ENCODE measurements around the gene HAPLN3.
A peak's percentile ranks its signal among the peaks of the same experiment; 100 is the strongest.

Gene HAPLN3

DNA sequence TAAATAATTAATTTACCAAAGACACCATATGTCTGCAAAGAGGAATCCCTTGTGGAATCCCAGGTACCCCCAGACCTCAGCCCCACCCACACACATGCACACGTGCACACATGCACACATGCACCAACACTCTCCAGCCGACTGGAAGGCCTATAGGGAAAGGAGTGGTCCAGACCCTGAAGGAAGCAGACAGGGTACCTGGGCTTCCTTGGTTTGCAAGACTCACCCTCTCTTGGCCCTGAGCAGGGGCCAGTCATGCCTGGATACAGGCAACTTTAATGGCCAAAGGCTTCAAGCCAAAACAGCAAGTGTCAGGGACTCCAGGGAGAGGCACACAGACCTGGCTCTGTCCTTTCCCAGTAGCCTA is 8.9 kb upstream of the HAPLN3 start:
- Histone ChIP-seq H3K9me3 (ENCODE audit: control insufficient read depth, low read length) (no peaks in the 10 kb centered on the region), H3K36me3 (ENCODE audit: control insufficient read depth, insufficient read depth, low read length) (no peaks in the 10 kb centered on the region), H3K4me3 (ENCODE audit: insufficient read depth, low read depth, low read length, poor library complexity, severe bottlenecking) (peak overlapping the region; percentile 7), H3K4me1 (ENCODE audit: control insufficient read depth, insufficient read depth, low read length, poor library complexity, severe bottlenecking) (peaks cover 25% of the 10 kb centered on the region), H3K27ac (ENCODE audit: insufficient read depth, low read length, poor library complexity, severe bottlenecking) (peak overlapping the region; percentile 71), H3K27me3 (replicated peaks; ENCODE audit: control insufficient read depth, insufficient read depth, low read length, poor library complexity, severe bottlenecking) (no peaks in the 10 kb centered on the region)
- no peak for DNase-seq

DNA sequence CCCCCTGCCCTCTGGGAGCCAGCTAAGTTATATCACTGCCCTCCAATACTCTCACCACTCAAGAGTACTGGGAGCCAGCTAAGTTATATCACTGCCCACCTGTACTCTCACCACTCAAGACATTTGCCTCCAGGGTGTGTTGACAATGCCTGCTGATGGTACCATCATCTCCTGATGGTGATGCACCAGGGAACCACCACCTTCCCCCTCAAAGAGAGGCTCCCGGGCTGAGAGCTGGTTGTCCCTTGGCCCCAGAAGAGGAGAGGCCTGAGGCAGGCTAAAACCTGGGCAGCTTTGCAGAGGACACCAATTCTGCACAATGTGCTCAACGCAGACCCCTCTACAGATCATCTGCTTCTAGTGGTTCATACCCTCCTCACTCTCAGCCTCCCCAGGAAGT is 7.5 kb upstream of the HAPLN3 start:
- Histone ChIP-seq H3K27me3 (replicated peaks; ENCODE audit: control insufficient read depth, insufficient read depth, low read length, poor library complexity, severe bottlenecking) (no peaks in the 10 kb centered on the region), H3K4me1 (ENCODE audit: control insufficient read depth, insufficient read depth, low read length, poor library complexity, severe bottlenecking) (peaks cover 26% of the 10 kb centered on the region), H3K27ac (ENCODE audit: insufficient read depth, low read length, poor library complexity, severe bottlenecking) (peak overlapping the region; percentile 71), H3K4me3 (ENCODE audit: insufficient read depth, low read depth, low read length, poor library complexity, severe bottlenecking) (no peak overlapping the region), H3K9me3 (ENCODE audit: control insufficient read depth, low read length) (no peaks in the 10 kb centered on the region), H3K36me3 (ENCODE audit: control insufficient read depth, insufficient read depth, low read length) (no peaks in the 10 kb centered on the region)
- no peak for DNase-seq

GRCh38 chr15:88902221-88902835 is 7.0 kb upstream of the HAPLN3 start:
- peaks cover 31% of the 10 kb centered on the region for H3K4me1 ChIP-seq (ENCODE audit: control insufficient read depth, insufficient read depth, low read length, poor library complexity, severe bottlenecking)
- H3K36me3 ChIP-seq (ENCODE audit: control insufficient read depth, insufficient read depth, low read length) = no peaks in the 10 kb centered on the region
- DNase-seq = no peak
- H3K4me3 ChIP-seq (ENCODE audit: insufficient read depth, low read depth, low read length, poor library complexity, severe bottlenecking) = no peak overlapping the region
- no peaks in the 10 kb centered on the region for H3K9me3 ChIP-seq (ENCODE audit: control insufficient read depth, low read length)
- no peaks in the 10 kb centered on the region for H3K27me3 ChIP-seq (replicated peaks; ENCODE audit: control insufficient read depth, insufficient read depth, low read length, poor library complexity, severe bottlenecking)
- peak overlapping the region; percentile 71 for H3K27ac ChIP-seq (ENCODE audit: insufficient read depth, low read length, poor library complexity, severe bottlenecking)

- Histone ChIP-seq H3K36me3 (ENCODE audit: control insufficient read depth, insufficient read depth, low read length) (no peaks in the 10 kb centered on the region), H3K4me1 (ENCODE audit: control insufficient read depth, insufficient read depth, low read length, poor library complexity, severe bottlenecking) (peaks cover 37% of the 10 kb centered on the region), H3K27me3 (replicated peaks; ENCODE audit: control insufficient read depth, insufficient read depth, low read length, poor library complexity, severe bottlenecking) (no peaks in the 10 kb centered on the region), H3K4me3 (ENCODE audit: insufficient read depth, low read depth, low read length, poor library complexity, severe bottlenecking) (no peak overlapping the region), H3K9me3 (ENCODE audit: control insufficient read depth, low read length) (no peaks in the 10 kb centered on the region), H3K27ac (ENCODE audit: insufficient read depth, low read length, poor library complexity, severe bottlenecking) (no peak overlapping the region)
- no peak for DNase-seq
Measured at GRCh38 chr15:88901508-88902220, 6.3 kb upstream of the HAPLN3 start.

- no peaks in the 10 kb centered on the region for H3K36me3 ChIP-seq (ENCODE audit: control insufficient read depth, insufficient read depth, low read length)
- H3K9me3 ChIP-seq (ENCODE audit: control insufficient read depth, low read length) = no peaks in the 10 kb centered on the region
- H3K27ac ChIP-seq (ENCODE audit: insufficient read depth, low read length, poor library complexity, severe bottlenecking) = no peak overlapping the region
- no peaks in the 10 kb centered on the region for H3K27me3 ChIP-seq (replicated peaks; ENCODE audit: control insufficient read depth, insufficient read depth, low read length, poor library complexity, severe bottlenecking)
- DNase-seq = no peak
- H3K4me1 ChIP-seq (ENCODE audit: control insufficient read depth, insufficient read depth, low read length, poor library complexity, severe bottlenecking) = peaks cover 44% of the 10 kb centered on the region
- no peak overlapping the region for H3K4me3 ChIP-seq (ENCODE audit: insufficient read depth, low read depth, low read length, poor library complexity, severe bottlenecking)
Measured at GRCh38 chr15:88900982-88901418, 5.7 kb upstream of the HAPLN3 start.

DNA sequence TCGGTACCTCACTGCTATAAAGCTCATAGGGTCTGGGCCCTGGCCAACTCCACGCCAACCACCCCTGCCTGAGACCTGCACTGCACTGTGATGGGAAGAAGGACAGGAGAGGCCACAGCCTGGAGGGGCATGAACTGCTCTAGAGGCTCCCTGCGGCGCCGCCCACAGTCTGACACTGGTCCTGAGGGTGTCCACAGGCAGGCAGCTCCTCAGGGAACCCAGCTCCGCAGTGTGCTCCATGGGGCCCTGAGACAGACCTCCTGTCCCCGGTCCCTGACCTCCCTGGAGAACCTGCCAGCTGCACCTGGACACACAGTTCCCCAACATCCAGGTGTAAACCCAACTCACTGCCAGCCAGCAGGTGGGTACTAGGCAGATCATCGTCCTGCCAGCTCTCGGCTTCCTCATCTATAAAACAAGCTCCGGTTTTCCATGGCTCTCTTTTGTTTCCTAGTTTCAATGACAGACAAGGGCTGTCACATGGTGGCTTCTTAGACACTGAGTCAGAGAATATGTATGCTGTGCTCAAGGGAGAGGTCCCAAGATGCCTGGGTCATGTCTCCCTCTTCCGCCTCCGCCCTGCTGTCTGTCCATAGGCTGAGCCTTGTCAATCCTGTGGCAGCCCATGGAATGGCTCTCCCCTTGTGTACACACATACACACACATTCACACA is 5.1 kb upstream of the HAPLN3 start:
- H3K27ac ChIP-seq (ENCODE audit: insufficient read depth, low read length, poor library complexity, severe bottlenecking) = no peak overlapping the region
- H3K4me3 ChIP-seq (ENCODE audit: insufficient read depth, low read depth, low read length, poor library complexity, severe bottlenecking) = no peak overlapping the region
- no peaks in the 10 kb centered on the region for H3K9me3 ChIP-seq (ENCODE audit: control insufficient read depth, low read length)
- H3K27me3 ChIP-seq (replicated peaks; ENCODE audit: control insufficient read depth, insufficient read depth, low read length, poor library complexity, severe bottlenecking) = no peaks in the 10 kb centered on the region
- no peaks in the 10 kb centered on the region for H3K36me3 ChIP-seq (ENCODE audit: control insufficient read depth, insufficient read depth, low read length)
- H3K4me1 ChIP-seq (ENCODE audit: control insufficient read depth, insufficient read depth, low read length, poor library complexity, severe bottlenecking) = peaks cover 49% of the 10 kb centered on the region
- no peak for DNase-seq

GRCh38 chr15:88899251-88899650 is 3.9 kb upstream of the HAPLN3 start:
- H3K4me3 ChIP-seq (ENCODE audit: insufficient read depth, low read depth, low read length, poor library complexity, severe bottlenecking) = no peak overlapping the region
- no peak overlapping the region for H3K27ac ChIP-seq (ENCODE audit: insufficient read depth, low read length, poor library complexity, severe bottlenecking)
- DNase-seq = no peak
- H3K36me3 ChIP-seq (ENCODE audit: control insufficient read depth, insufficient read depth, low read length) = no peaks in the 10 kb centered on the region
- no peaks in the 10 kb centered on the region for H3K9me3 ChIP-seq (ENCODE audit: control insufficient read depth, low read length)
- peaks cover 44% of the 10 kb centered on the region for H3K4me1 ChIP-seq (ENCODE audit: control insufficient read depth, insufficient read depth, low read length, poor library complexity, severe bottlenecking)
- H3K27me3 ChIP-seq (replicated peaks; ENCODE audit: control insufficient read depth, insufficient read depth, low read length, poor library complexity, severe bottlenecking) = no peaks in the 10 kb centered on the region

DNA sequence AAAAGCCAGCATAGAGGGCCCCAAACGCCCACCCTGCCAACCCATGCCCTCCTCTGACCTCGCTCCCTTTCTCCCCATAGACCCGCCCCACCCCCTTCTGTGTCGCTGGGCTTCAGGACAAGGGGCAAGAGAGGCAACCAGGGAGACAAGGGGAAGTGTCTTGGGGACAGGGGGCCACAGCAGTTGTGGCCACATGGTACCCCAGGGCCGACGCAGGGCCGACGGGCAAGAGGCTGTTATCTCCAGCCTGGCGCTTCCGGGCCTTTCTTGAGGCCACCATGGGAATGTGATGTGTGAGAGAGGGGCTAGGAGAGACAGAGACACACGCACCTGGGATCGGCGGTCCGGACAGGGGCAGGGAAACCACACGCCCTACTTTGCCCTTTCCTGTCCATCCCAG is 3.4 kb upstream of the HAPLN3 start:
- H3K9me3 ChIP-seq (ENCODE audit: control insufficient read depth, low read length) = no peaks in the 10 kb centered on the region
- H3K4me1 ChIP-seq (ENCODE audit: control insufficient read depth, insufficient read depth, low read length, poor library complexity, severe bottlenecking) = peaks cover 39% of the 10 kb centered on the region
- H3K27me3 ChIP-seq (replicated peaks; ENCODE audit: control insufficient read depth, insufficient read depth, low read length, poor library complexity, severe bottlenecking) = no peaks in the 10 kb centered on the region
- H3K36me3 ChIP-seq (ENCODE audit: control insufficient read depth, insufficient read depth, low read length) = no peaks in the 10 kb centered on the region
- H3K4me3 ChIP-seq (ENCODE audit: insufficient read depth, low read depth, low read length, poor library complexity, severe bottlenecking) = no peak overlapping the region
- no peak overlapping the region for H3K27ac ChIP-seq (ENCODE audit: insufficient read depth, low read length, poor library complexity, severe bottlenecking)
- no peak for DNase-seq

GRCh38 chr15:88897456-88898194 is 2.3 kb upstream of the HAPLN3 start:
- H3K36me3 ChIP-seq (ENCODE audit: control insufficient read depth, insufficient read depth, low read length) = peaks cover 3% of the 10 kb centered on the region
- H3K4me1 ChIP-seq (ENCODE audit: control insufficient read depth, insufficient read depth, low read length, poor library complexity, severe bottlenecking) = peaks cover 28% of the 10 kb centered on the region
- DNase-seq = peak in 2 of 3 donors; percentile 67 to 71
- no peaks in the 10 kb centered on the region for H3K9me3 ChIP-seq (ENCODE audit: control insufficient read depth, low read length)
- peak overlapping the region; percentile 3 for H3K27ac ChIP-seq (ENCODE audit: insufficient read depth, low read length, poor library complexity, severe bottlenecking)
- H3K4me3 ChIP-seq (ENCODE audit: insufficient read depth, low read depth, low read length, poor library complexity, severe bottlenecking) = no peak overlapping the region
- H3K27me3 ChIP-seq (replicated peaks; ENCODE audit: control insufficient read depth, insufficient read depth, low read length, poor library complexity, severe bottlenecking) = no peaks in the 10 kb centered on the region

DNA sequence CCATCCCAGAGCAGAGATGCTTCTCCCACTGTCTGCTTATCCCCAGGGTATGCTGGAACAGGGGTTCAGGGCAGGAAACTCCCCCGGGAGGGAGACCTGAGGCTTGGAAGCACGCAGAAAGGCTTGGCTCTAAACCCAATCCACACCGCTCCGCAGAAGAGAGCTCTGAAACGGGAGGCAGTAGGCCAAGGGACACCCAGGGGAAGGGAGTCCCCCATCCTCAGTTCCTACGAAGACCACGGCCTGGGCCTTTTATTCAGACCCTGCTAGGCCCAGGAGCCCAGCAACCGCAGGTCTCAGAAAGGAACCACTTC is 1.8 kb upstream of the HAPLN3 start:
- H3K27me3 ChIP-seq (replicated peaks; ENCODE audit: control insufficient read depth, insufficient read depth, low read length, poor library complexity, severe bottlenecking) = no peaks in the 10 kb centered on the region
- DNase-seq = peak in 1 of 3 donors; percentile 48
- no peak overlapping the region for H3K4me3 ChIP-seq (ENCODE audit: insufficient read depth, low read depth, low read length, poor library complexity, severe bottlenecking)
- H3K4me1 ChIP-seq (ENCODE audit: control insufficient read depth, insufficient read depth, low read length, poor library complexity, severe bottlenecking) = peaks cover 26% of the 10 kb centered on the region
- peaks cover 4% of the 10 kb centered on the region for H3K36me3 ChIP-seq (ENCODE audit: control insufficient read depth, insufficient read depth, low read length)
- peak overlapping the region; percentile 3 for H3K27ac ChIP-seq (ENCODE audit: insufficient read depth, low read length, poor library complexity, severe bottlenecking)
- no peaks in the 10 kb centered on the region for H3K9me3 ChIP-seq (ENCODE audit: control insufficient read depth, low read length)

All from effector memory CD4-positive, alpha-beta T cell (primary cell).